ENCODE measurements around the gene ING5.

Gene ING5

DNA sequence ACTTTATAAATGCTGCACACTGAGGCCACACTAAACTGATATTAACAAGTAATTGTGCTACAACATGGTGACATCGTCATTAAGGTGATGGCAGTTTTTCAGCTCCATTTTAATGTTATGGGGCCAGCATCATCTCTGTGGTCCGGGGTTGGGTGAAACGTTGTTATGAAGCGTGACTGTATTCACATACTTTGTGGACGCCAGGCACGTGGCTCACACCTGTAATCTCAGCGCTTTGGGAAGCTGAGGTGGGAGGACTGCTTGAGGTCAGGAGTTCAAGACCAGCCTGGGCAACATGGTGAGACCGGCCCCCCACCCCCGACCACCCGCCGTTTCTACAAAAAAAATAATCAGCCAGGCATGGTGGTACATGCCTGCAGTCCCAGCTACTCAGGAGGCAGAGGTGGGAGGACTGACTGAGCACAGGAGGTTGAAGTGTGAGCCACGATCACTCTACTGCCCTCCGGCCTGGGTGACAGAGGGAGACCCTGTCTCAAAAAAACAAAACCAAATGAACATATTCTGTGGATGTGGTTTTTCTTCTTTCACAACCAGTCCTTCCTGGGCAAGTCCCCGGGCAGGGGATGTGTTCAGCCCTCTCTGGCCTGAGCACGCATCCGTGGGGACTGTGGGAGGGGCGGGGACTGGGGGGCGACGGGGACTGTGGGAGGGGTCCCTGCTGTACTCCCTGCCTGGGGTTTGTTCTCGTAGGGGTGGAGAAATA lies 61.9 kb downstream of the ING5 start:
- Histone ChIP-seq H3K9me3 (ENCODE audit: control insufficient read depth, insufficient read depth, low read depth, low read length) (peaks cover 4% of the 10 kb centered on the region), H3K27ac (ENCODE audit: low read depth, low read length) (no peak overlapping the region), H3K4me1 (ENCODE audit: control insufficient read depth, insufficient read depth, low read length) (peaks cover 8% of the 10 kb centered on the region; the same call in 1 of the 2 replicates), H3K27me3 (ENCODE audit: control insufficient read depth, insufficient read depth, low read length) (no peaks in the 10 kb centered on the region), H3K9ac (ENCODE audit: low read length) (no peak overlapping the region), H3K4me3 (ENCODE audit: low read depth, low read length) (no peak overlapping the region), H3K36me3 (ENCODE audit: control insufficient read depth, insufficient read depth, low read length) (peaks cover 6% of the 10 kb centered on the region; the same call in 1 of the 2 replicates)

- peak overlapping the region; percentile 6 for H3K9ac ChIP-seq (ENCODE audit: low read length)
- H3K4me3 ChIP-seq (ENCODE audit: low read depth, low read length), result no peak overlapping the region
These were observed 62.7 kb downstream of the ING5 start for GRCh38 chr2:241764275-241765241.

GRCh38 chr2:241767464-241768250 lies 65.8 kb downstream of the ING5 start:
- Histone ChIP-seq H3K4me1 (ENCODE audit: control insufficient read depth, insufficient read depth, low read length) (peaks cover 26% of the 10 kb centered on the region), H3K9me3 (ENCODE audit: control insufficient read depth, insufficient read depth, low read depth, low read length) (no peaks in the 10 kb centered on the region), H3K27ac (ENCODE audit: low read depth, low read length) (no peak overlapping the region), H3K4me3 (ENCODE audit: low read depth, low read length) (no peak overlapping the region), H3K36me3 (ENCODE audit: control insufficient read depth, insufficient read depth, low read length) (peaks cover 4% of the 10 kb centered on the region; the same call in 1 of the 2 replicates), H3K9ac (ENCODE audit: low read length) (no peak overlapping the region), H3K27me3 (ENCODE audit: control insufficient read depth, insufficient read depth, low read length) (no peaks in the 10 kb centered on the region)

More at GRCh38 chr2:241764275-241765241, 62.7 kb downstream of the ING5 start:
- Histone ChIP-seq H3K9me3 (ENCODE audit: control insufficient read depth, insufficient read depth, low read depth, low read length) (peaks cover 4% of the 10 kb centered on the region), H3K36me3 (ENCODE audit: control insufficient read depth, insufficient read depth, low read length) (peaks cover 4% of the 10 kb centered on the region; the same call in 1 of the 2 replicates), H3K27me3 (ENCODE audit: control insufficient read depth, insufficient read depth, low read length) (no peaks in the 10 kb centered on the region), H3K4me1 (ENCODE audit: control insufficient read depth, insufficient read depth, low read length) (peaks cover 8% of the 10 kb centered on the region; the same call in 1 of the 2 replicates), H3K27ac (ENCODE audit: low read depth, low read length) (no peak overlapping the region)

- Histone ChIP-seq H3K4me3 (ENCODE audit: low read depth, low read length) (no peak overlapping the region), H3K36me3 (ENCODE audit: control insufficient read depth, insufficient read depth, low read length) (peaks cover 4% of the 10 kb centered on the region; the same call in 1 of the 2 replicates), H3K9me3 (ENCODE audit: control insufficient read depth, insufficient read depth, low read depth, low read length) (no peaks in the 10 kb centered on the region), H3K27ac (ENCODE audit: low read depth, low read length) (no peak overlapping the region), H3K27me3 (ENCODE audit: control insufficient read depth, insufficient read depth, low read length) (no peaks in the 10 kb centered on the region), H3K4me1 (ENCODE audit: control insufficient read depth, insufficient read depth, low read length) (peaks cover 26% of the 10 kb centered on the region), H3K9ac (ENCODE audit: low read length) (no peak overlapping the region)
These were observed 66.4 kb downstream of the ING5 start for GRCh38 chr2:241768251-241768711.

GRCh38 chr2:241768850-241769249 lies 67.0 kb downstream of the ING5 start:
- no peak overlapping the region for H3K4me3 ChIP-seq (ENCODE audit: low read depth, low read length)
- H3K9ac ChIP-seq (ENCODE audit: low read length), result no peak overlapping the region
- no peaks in the 10 kb centered on the region for H3K9me3 ChIP-seq (ENCODE audit: control insufficient read depth, insufficient read depth, low read depth, low read length)
- H3K27me3 ChIP-seq (ENCODE audit: control insufficient read depth, insufficient read depth, low read length), result no peaks in the 10 kb centered on the region
- H3K36me3 ChIP-seq (ENCODE audit: control insufficient read depth, insufficient read depth, low read length), result peaks cover 4% of the 10 kb centered on the region; the same call in 1 of the 2 replicates
- H3K4me1 ChIP-seq (ENCODE audit: control insufficient read depth, insufficient read depth, low read length), result peaks cover 26% of the 10 kb centered on the region
- H3K27ac ChIP-seq (ENCODE audit: low read depth, low read length), result no peak overlapping the region

GRCh38 chr2:241769819-241770184 lies 68.0 kb downstream of the ING5 start:
- H3K4me3 ChIP-seq (ENCODE audit: low read depth, low read length), result no peak overlapping the region

GRCh38 chr2:241770185-241770935 lies 68.5 kb downstream of the ING5 start:
- Histone ChIP-seq H3K27me3 (ENCODE audit: control insufficient read depth, insufficient read depth, low read length) (no peaks in the 10 kb centered on the region), H3K4me3 (ENCODE audit: low read depth, low read length) (no peak overlapping the region)

More at GRCh38 chr2:241769819-241770184, 68.0 kb downstream of the ING5 start:
- Histone ChIP-seq H3K27ac (ENCODE audit: low read depth, low read length) (no peak overlapping the region), H3K36me3 (ENCODE audit: control insufficient read depth, insufficient read depth, low read length) (peaks cover 4% of the 10 kb centered on the region; the same call in 1 of the 2 replicates), H3K27me3 (ENCODE audit: control insufficient read depth, insufficient read depth, low read length) (no peaks in the 10 kb centered on the region), H3K9me3 (ENCODE audit: control insufficient read depth, insufficient read depth, low read depth, low read length) (no peaks in the 10 kb centered on the region), H3K4me1 (ENCODE audit: control insufficient read depth, insufficient read depth, low read length) (peaks cover 19% of the 10 kb centered on the region), H3K9ac (ENCODE audit: low read length) (no peak overlapping the region)

DNA sequence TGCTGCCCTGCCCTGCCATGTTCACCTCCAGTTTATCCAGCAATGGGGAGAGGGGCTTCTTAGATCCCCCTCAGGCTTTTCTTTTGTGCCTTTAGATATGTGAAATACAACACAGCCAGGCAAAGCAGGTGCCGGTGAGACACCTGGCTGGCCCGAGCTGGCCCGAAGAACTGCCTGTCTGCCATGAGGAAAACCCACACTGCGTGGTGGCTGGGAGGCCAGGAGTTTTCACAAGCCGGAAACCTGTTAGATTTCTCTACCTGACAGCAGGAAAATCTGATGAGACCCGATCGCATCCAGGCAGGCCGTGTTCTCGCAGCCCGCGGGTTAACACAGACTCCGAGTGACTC lies 69.1 kb downstream of the ING5 start:
- H3K9me3 ChIP-seq (ENCODE audit: control insufficient read depth, insufficient read depth, low read depth, low read length), result no peaks in the 10 kb centered on the region
- H3K27me3 ChIP-seq (ENCODE audit: control insufficient read depth, insufficient read depth, low read length), result no peaks in the 10 kb centered on the region
- no peak overlapping the region for H3K27ac ChIP-seq (ENCODE audit: low read depth, low read length)
- H3K9ac ChIP-seq (ENCODE audit: low read length), result no peak overlapping the region
- peaks cover 22% of the 10 kb centered on the region for H3K4me1 ChIP-seq (ENCODE audit: control insufficient read depth, insufficient read depth, low read length)
- no peak overlapping the region for H3K4me3 ChIP-seq (ENCODE audit: low read depth, low read length)
- peaks cover 4% of the 10 kb centered on the region; the same call in 1 of the 2 replicates for H3K36me3 ChIP-seq (ENCODE audit: control insufficient read depth, insufficient read depth, low read length)

More at GRCh38 chr2:241770185-241770935, 68.5 kb downstream of the ING5 start:
- no peak overlapping the region for H3K9ac ChIP-seq (ENCODE audit: low read length)
- H3K36me3 ChIP-seq (ENCODE audit: control insufficient read depth, insufficient read depth, low read length), result peaks cover 4% of the 10 kb centered on the region; the same call in 1 of the 2 replicates
- H3K9me3 ChIP-seq (ENCODE audit: control insufficient read depth, insufficient read depth, low read depth, low read length), result no peaks in the 10 kb centered on the region
- H3K4me1 ChIP-seq (ENCODE audit: control insufficient read depth, insufficient read depth, low read length), result peaks cover 21% of the 10 kb centered on the region
- H3K27ac ChIP-seq (ENCODE audit: low read depth, low read length), result no peak overlapping the region

GRCh38 chr2:241771286-241772062 lies 69.6 kb downstream of the ING5 start:
- Histone ChIP-seq H3K4me1 (ENCODE audit: control insufficient read depth, insufficient read depth, low read length) (peaks cover 25% of the 10 kb centered on the region), H3K4me3 (ENCODE audit: low read depth, low read length) (no peak overlapping the region), H3K9me3 (ENCODE audit: control insufficient read depth, insufficient read depth, low read depth, low read length) (no peaks in the 10 kb centered on the region), H3K27me3 (ENCODE audit: control insufficient read depth, insufficient read depth, low read length) (no peaks in the 10 kb centered on the region), H3K27ac (ENCODE audit: low read depth, low read length) (no peak overlapping the region), H3K9ac (ENCODE audit: low read length) (no peak overlapping the region), H3K36me3 (ENCODE audit: control insufficient read depth, insufficient read depth, low read length) (peaks cover 4% of the 10 kb centered on the region; the same call in 1 of the 2 replicates)
